Psoas muscle (tissue), 8 donors: Measurements from ENCODE around the gene ADCY5. TPM values are rescaled to one million over a fixed set of nuclear protein-coding genes. Genes with fewer than 3 reads are reported as not detected.

Source experiments
- ATAC-seq, 4 donors: fragments of 200-7000 bp; cut with Tn5 transposase; one replicate each; pipeline ENCODE4 v1.9.1; 2020; ENCODE audit warnings: moderate library complexity in 3 of 4, mild to moderate bottlenecking in 2 of 4
- DNase-seq, 2 donors: peaks; one replicate each; pipeline ENCODE4 v3.0.0-alpha.2; 2020
- H3K27ac ChIP-seq: fragments of 200-600 bp; one replicate; pipeline ENCODE4 v1.8.0; 2022
- H3K27me3 ChIP-seq, 3 donors: fragments of 200-600 bp in 1 of 3; one replicate each; pipeline versions ENCODE4 v1.6.1 to v1.8.0; 2013 to 2022; ENCODE audit warnings: low read length in 2 of 3, mild to moderate bottlenecking in 2 of 3, moderate library complexity in 1 of 3; ENCODE audit not compliant: insufficient read depth in 3 of 3
- H3K36me3 ChIP-seq, 2 donors: fragments of 200-600 bp in 1 of 2; one replicate each; pipeline versions ENCODE4 v1.6.1 to v1.8.0; 2013 to 2022; ENCODE audit warnings: low read depth in 1 of 2, mild to moderate bottlenecking in 1 of 2, moderate library complexity in 1 of 2; ENCODE audit not compliant: insufficient read depth in 1 of 2
- H3K4me1 ChIP-seq: fragments of 200-600 bp; one replicate; pipeline ENCODE4 v1.8.0; 2022
- H3K4me3 ChIP-seq: fragments of 200-600 bp; one replicate; pipeline ENCODE4 v1.8.0; 2022; ENCODE audit warnings: mild to moderate bottlenecking
- H3K9me3 ChIP-seq: fragments of 200-600 bp; one replicate; pipeline ENCODE4 v1.8.0; 2022
- WGBS, 3 donors: extraction: QIAGEN DNeasy Blood & Tissue Kit; methylation state at CpG; one replicate each; pipeline versions ENCODE4 v1.1.6 to v1.1.7; 2013; 5-methylcytosine and 5-hydroxymethylcytosine counted together
- intact Hi-C, 2 donors: fragments of 100-400 bp; cut with DNase I; formaldehyde crosslinking; loops; one replicate each; pipeline versions ENCODE4 v1.11.0 to v1.14.2; 2022
- polyA plus RNA-seq, 3 donors: library from polyadenylated mRNA; stranded (reverse); fragments of 200-250 nt; gene quantifications; one replicate each; pipeline ENCODE4 v1.2.3, GENCODE V29; 2013
- total RNA-seq, 4 donors: library from RNA; stranded (reverse); fragmentation: NEBNext Ultra II Directional in 2 of 4; extraction: Animal tissue kit (Norgen Biotek cat#: 25700) in 2 of 4; gene quantifications; one replicate each; pipeline versions ENCODE4 v1.2.1 to v1.2.4, GENCODE V29; 2021 to 2023
- TF ChIP-seq, protein P1 (sequence below): fragments of 200-600 bp; IDR thresholded peaks from one replicate; pipeline ENCODE4 v1.8.0; 2022; ENCODE audit warnings: antibody characterized with exemption
- donor health status: healthy with polysubstance abuse.
- donor health status: DM: no; HTN: no; CAD: no; lungs with moderate emphysema.
- donor health status: Bipolar disorder and iron deficiency.
- donor health status: healthy.
- donor health status: DM: yes; HTN: yes; CAD: no.
- donor health status: DM: no; HTN: no; CAD: no.
- donor health status: DM: no; HTN: no; CAD: no.
- donor health status: DM: yes; HTN: yes; CAD: no.

The ADCY5 gene
- total and polyA plus RNA-seq, 7 donors: 1.0 to 4.4 (median 1.6) TPM

DNA sequence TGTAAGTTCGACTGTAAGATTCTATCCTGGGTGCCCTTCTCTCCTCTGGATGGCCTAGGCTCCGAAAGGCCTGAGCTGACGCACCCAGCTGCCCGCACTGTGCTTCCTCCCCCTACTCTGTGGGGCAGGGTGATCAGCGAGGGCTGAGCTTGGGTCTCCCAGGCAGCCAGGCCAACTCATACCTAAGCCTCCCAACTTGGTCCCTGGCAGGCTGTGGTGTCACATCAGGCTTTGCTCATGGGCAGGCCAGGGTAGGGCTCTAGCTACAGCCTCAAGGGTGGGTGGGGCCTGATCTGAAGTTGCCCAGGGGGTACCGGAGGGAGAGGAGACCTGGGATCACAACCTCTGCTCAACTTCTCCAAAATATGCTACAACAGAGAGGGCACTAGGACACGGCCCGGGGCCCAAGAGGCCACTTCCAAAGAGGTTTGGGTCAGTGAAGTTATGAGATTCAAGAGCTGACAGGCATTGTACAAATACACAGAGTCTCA is 123.1 kb downstream of the ADCY5 start:
- Histone ChIP-seq H3K36me3 (no peaks in the 10 kb centered on the region), H3K27me3 (peaks cover 0 to 2% (median 0%) of the 10 kb centered on the region in 3 donors), H3K9me3 (no peaks in the 10 kb centered on the region), H3K4me3 (no peak overlapping the region), H3K4me1 (no peaks in the 10 kb centered on the region), H3K27ac (no peak overlapping the region)
- 90 to 93% (median 92%) methylated on average over 8 of the region's 8 CpGs for WGBS, 3 donors
- TF ChIP-seq, protein P1, sequence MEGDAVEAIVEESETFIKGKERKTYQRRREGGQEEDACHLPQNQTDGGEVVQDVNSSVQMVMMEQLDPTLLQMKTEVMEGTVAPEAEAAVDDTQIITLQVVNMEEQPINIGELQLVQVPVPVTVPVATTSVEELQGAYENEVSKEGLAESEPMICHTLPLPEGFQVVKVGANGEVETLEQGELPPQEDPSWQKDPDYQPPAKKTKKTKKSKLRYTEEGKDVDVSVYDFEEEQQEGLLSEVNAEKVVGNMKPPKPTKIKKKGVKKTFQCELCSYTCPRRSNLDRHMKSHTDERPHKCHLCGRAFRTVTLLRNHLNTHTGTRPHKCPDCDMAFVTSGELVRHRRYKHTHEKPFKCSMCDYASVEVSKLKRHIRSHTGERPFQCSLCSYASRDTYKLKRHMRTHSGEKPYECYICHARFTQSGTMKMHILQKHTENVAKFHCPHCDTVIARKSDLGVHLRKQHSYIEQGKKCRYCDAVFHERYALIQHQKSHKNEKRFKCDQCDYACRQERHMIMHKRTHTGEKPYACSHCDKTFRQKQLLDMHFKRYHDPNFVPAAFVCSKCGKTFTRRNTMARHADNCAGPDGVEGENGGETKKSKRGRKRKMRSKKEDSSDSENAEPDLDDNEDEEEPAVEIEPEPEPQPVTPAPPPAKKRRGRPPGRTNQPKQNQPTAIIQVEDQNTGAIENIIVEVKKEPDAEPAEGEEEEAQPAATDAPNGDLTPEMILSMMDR: no peak
- intact Hi-C loops: loop anchor here in 1 of 2 donors (5.0 kb wide), 1 partner anchor 231 kb away; no protein-coding TSS in a partner anchor
- no peak for ATAC-seq
- DNase-seq: no peak

DNA sequence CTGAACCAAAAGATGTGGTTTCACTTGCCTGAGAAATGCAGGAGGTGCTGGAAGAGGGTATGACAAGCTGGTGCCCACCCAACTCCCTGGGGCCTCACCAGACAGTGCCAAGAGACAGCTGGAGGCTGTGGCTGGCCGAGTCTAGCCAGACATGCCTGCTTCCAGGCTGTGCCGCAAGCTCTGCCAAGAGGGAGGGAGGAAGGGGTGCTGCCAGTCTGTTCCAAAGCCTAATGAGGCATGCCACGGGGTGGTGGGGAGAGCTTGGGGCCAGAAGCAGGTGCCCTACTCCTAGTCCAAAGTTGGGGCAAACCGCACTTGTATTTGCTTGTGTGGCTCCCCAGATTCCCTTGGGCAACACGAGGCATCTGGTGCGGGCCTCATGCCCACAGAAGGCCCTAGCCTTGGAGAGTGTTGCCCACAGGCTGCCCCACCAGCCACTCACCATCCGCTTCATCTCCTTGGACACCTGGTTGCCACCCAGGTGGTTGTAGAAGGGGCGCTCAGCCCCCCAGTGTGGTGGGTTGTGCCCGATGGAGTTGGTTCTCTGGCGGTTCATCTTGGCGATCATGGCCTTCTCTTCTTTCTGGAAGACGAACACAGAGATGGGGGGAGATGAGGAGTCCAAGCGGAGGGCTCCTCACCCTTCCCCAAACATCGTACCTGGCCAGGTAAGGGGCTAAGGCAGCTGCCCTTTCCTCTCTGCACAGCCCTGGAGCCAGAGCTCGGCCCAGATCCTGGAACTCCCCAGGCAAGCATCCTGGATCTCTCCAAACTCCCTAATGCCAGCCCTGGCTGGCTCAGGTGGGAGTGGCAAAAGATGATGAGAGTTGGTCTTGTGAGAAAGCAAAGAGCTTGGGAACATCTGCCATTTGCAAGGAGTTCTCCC is 123.8 kb downstream of the ADCY5 start:
- Histone ChIP-seq H3K4me3 (no peak overlapping the region), H3K27me3 (peaks cover 0 to 2% (median 0%) of the 10 kb centered on the region in 3 donors), H3K27ac (no peak overlapping the region), H3K9me3 (no peaks in the 10 kb centered on the region), H3K36me3 (no peaks in the 10 kb centered on the region), H3K4me1 (no peaks in the 10 kb centered on the region)
- DNase-seq: no peak
- WGBS, 3 donors: 56 to 70% (median 63%) methylated on average over 15 of the region's 15 CpGs
- ATAC-seq: no peak
- TF ChIP-seq, protein P1: no peak
- intact Hi-C loops: loop anchor here in 1 of 2 donors (5.0 kb wide), 1 partner anchor 232 kb away; no protein-coding TSS in a partner anchor

DNA sequence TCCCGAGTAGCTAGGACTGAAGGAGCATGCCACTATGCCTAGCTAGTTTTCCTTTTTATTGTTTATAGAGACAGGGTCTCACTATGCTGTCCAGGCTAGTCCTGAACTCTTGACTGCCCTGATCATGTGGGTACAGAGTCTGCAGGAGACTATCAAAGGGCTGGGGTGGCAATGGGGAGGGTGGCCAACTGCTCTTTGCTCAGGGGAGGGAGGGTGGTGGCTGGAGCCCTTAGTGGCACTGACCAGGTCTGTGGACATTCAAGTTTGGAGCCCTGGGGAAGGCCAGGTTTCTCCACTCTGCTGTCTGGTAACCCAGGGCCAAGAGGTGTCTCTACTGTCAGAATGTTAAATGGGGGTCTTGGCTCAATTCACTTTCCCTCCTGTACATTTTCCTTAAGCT is 125.1 kb downstream of the ADCY5 start:
- Histone ChIP-seq H3K36me3 (no peaks in the 10 kb centered on the region), H3K9me3 (no peaks in the 10 kb centered on the region), H3K27ac (no peak overlapping the region), H3K4me3 (no peak overlapping the region), H3K27me3 (peaks cover 0 to 2% (median under 1%) of the 10 kb centered on the region in 3 donors), H3K4me1 (no peaks in the 10 kb centered on the region)
- intact Hi-C loops: no loop called here
- no peak for DNase-seq
- ATAC-seq: no peak
- 85 to 92% (median 86%) methylated on average over 1 of the region's 1 CpG for WGBS, 3 donors
- TF ChIP-seq, protein P1: no peak

DNA sequence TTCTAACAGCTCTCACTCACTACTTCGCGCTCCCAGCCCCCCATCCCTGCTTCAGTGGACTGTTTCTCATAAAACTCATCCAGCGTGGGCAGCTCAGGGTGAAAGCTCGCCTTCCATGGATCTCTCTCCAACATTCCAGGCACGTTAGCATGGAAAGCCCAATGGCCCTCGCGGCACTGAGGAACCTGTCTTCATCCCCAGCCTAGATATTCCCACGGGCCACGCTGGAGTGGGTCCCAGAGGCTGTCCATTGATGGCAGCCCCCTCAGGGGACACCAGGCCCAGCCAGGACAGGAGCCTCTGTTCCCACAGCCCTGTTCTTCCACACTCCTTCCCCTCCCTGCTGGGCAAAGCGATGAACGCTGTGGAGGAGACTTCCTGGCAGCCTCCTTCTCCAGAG is 126.0 kb downstream of the ADCY5 start:
- 82 to 84% (median 83%) methylated on average over 11 of the region's 11 CpGs for WGBS, 3 donors
- Histone ChIP-seq H3K9me3 (no peaks in the 10 kb centered on the region), H3K4me1 (no peaks in the 10 kb centered on the region), H3K36me3 (no peaks in the 10 kb centered on the region), H3K27me3 (peaks cover 0 to 6% (median 2%) of the 10 kb centered on the region in 3 donors), H3K27ac (no peak overlapping the region), H3K4me3 (no peak overlapping the region)
- DNase-seq (no peak), ATAC-seq (no peak)
- TF ChIP-seq, protein P1: no peak
- intact Hi-C loops: no loop called here
